SU-DHL-6 (cell line): Measurements from ENCODE around the gene LAMB2.

Experiments used
- H2AFZ ChIP-seq: fragments of 200-600 bp; sonication (generic); 2 replicates; pipeline ENCODE4 v1.6.1; 2014; ENCODE audit warnings: low read depth, mild to moderate bottlenecking, moderate library complexity, mixed read lengths, antibody characterized with exemption, low read length; ENCODE audit not compliant: severe bottlenecking
- H3F3A ChIP-seq: fragments of 200-600 bp; shearing (Covaris generic); 2 replicates; pipeline ENCODE4 v1.6.0; 2016; ENCODE audit warnings: antibody characterized with exemption, mild to moderate bottlenecking; ENCODE audit not compliant: insufficient read depth
- H3K27ac ChIP-seq: fragments of 200-600 bp; sonication (generic); 2 replicates; pipeline ENCODE4 v1.5.1; 2016; ENCODE audit warnings: low read depth, mild to moderate bottlenecking, low read length, moderate library complexity, mixed read lengths
- H3K27me3 ChIP-seq: fragments of 200-600 bp; sonication (generic), shearing (Covaris generic); 2 replicates; pipeline ENCODE4 v1.6.0; 2014; ENCODE audit warnings: mild to moderate bottlenecking, low read length
- H3K36me3 ChIP-seq: fragments of 200-600 bp; sonication (generic); 2 replicates; pipeline ENCODE4 v1.6.1; 2014; ENCODE audit warnings: mild to moderate bottlenecking, low read length, mixed read lengths
- H3K4me2 ChIP-seq: fragments of 300-600, 200-600 bp; shearing (Covaris generic), sonication (generic); 2 replicates; pipeline ENCODE4 v1.6.0; 2014; ENCODE audit warnings: low read length, low read depth, mild to moderate bottlenecking; ENCODE audit not compliant: poor library complexity, severe bottlenecking
- H3K4me3 ChIP-seq: fragments of 200-600 bp; sonication (generic); 2 replicates; pipeline ENCODE4 v1.5.1; 2014; ENCODE audit warnings: antibody characterized with exemption, low read length, mild to moderate bottlenecking, mixed read lengths; ENCODE audit not compliant: insufficient read depth, poor library complexity, severe bottlenecking
- H3K79me2 ChIP-seq: fragments of 200-600 bp; sonication (generic); 2 replicates; pipeline ENCODE4 v1.6.1; 2014; ENCODE audit warnings: mild to moderate bottlenecking, low read length, moderate library complexity; ENCODE audit not compliant: insufficient read depth
- H3K9ac ChIP-seq: fragments of 200-600 bp; sonication (generic); 2 replicates; pipeline ENCODE4 v1.7.0; 2014; ENCODE audit warnings: mild to moderate bottlenecking, low read length
- H3K9me2 ChIP-seq: fragments of 200-600 bp; sonication (generic); replicated peaks from 2 replicates; pipeline ENCODE4 v1.6.1; 2014; ENCODE audit warnings: low read length; ENCODE audit not compliant: insufficient read depth
- H3K9me3 ChIP-seq: fragments of 200-600 bp; sonication (generic); 2 replicates; pipeline ENCODE4 v1.6.1; 2014; ENCODE audit warnings: low read length, mixed read lengths; ENCODE audit not compliant: insufficient read depth
- H4K20me1 ChIP-seq: fragments of 200-600 bp; sonication (generic); 2 replicates; pipeline ENCODE4 v1.6.1; 2014; ENCODE audit warnings: low read depth, mild to moderate bottlenecking, antibody characterized with exemption, low read length, moderate library complexity, mixed read lengths
- CTCF ChIP-seq: fragments of 200-600 bp; sonication (generic); IDR thresholded peaks from one replicate; pipeline ENCODE4 v1.5.1; 2017; ENCODE audit warnings: antibody characterized with exemption, mild to moderate bottlenecking, low read length, moderate library complexity; ENCODE audit not compliant: insufficient read depth, poor library complexity, severe bottlenecking
- EZH2phosphoT487 ChIP-seq: fragments of 200-600 bp; sonication (generic), shearing (Covaris generic); conservative IDR thresholded peaks from 2 replicates; pipeline ENCODE4 v1.6.1; 2018; ENCODE audit warnings: mild to moderate bottlenecking, antibody characterized with exemption, low read length, moderate library complexity, mixed read lengths

Gene LAMB2

DNA sequence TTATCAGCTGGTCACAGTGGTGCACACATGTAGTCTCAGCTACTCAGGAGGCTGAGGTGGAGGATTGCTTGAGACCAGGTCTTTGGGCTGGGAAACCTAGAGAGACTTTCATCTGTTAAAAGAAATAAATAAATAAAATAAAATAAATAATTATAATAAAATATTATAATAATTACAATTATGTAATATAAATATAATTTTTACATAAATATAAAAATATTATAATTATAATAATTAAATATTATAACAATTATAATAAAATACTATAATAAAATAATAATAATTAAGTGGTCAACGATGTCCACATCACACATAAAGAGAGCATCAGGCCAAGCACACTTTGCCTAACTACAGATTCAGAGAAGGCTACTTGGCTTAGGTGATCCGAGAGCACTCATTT lies 53.6 kb downstream of the LAMB2 start:
- H3K4me2 ChIP-seq = no peak overlapping the region
- H3K79me2 ChIP-seq = peaks cover 75% of the 10 kb centered on the region
- H3K4me3 ChIP-seq = no peak overlapping the region
- peaks cover 9% of the 10 kb centered on the region for H3K36me3 ChIP-seq
- H3F3A ChIP-seq = 0 out of 2 replicates have a peak, but pooled peaks cover 5% of the 10 kb centered on the region
- TF ChIP-seq CTCF = no peak
- TF ChIP-seq EZH2phosphoT487 = no peak
- H3K27ac ChIP-seq = no peak overlapping the region
- peaks cover 11% of the 10 kb centered on the region for H4K20me1 ChIP-seq
- H3K9me2 ChIP-seq = no peaks in the 10 kb centered on the region
- H3K9ac ChIP-seq = no peak overlapping the region
- H3K27me3 ChIP-seq = no peaks in the 10 kb centered on the region
- no peak overlapping the region for H2AFZ ChIP-seq
- no peaks in the 10 kb centered on the region for H3K9me3 ChIP-seq

GRCh38 chr3:49076646-49077045 lies 56.2 kb downstream of the LAMB2 start:
- Histone ChIP-seq H3K27me3 (no peaks in the 10 kb centered on the region), H3K27ac (no peak overlapping the region), H3K4me2 (no peak overlapping the region), H3K9me3 (no peaks in the 10 kb centered on the region), H3K79me2 (peaks cover 63% of the 10 kb centered on the region), H3K4me3 (no peak overlapping the region), H2AFZ (no peak overlapping the region), H4K20me1 (peaks cover 9% of the 10 kb centered on the region), H3K9me2 (no peaks in the 10 kb centered on the region), H3K9ac (no peak overlapping the region), H3K36me3 (peaks cover 14% of the 10 kb centered on the region), H3F3A (0 out of 2 replicates have a peak, but pooled peaks cover 5% of the 10 kb centered on the region)
- no peak for TF ChIP-seq EZH2phosphoT487
- TF ChIP-seq CTCF = no peak

- no peaks in the 10 kb centered on the region for H3K9me3 ChIP-seq
- no peaks in the 10 kb centered on the region for H3K9me2 ChIP-seq
- H3K27me3 ChIP-seq = no peaks in the 10 kb centered on the region
- H3K36me3 ChIP-seq = peaks cover 14% of the 10 kb centered on the region
- H2AFZ ChIP-seq = no peak overlapping the region
- peaks cover 9% of the 10 kb centered on the region for H4K20me1 ChIP-seq
- no peak overlapping the region for H3K4me3 ChIP-seq
- H3K27ac ChIP-seq = no peak overlapping the region
- peaks cover 62% of the 10 kb centered on the region for H3K79me2 ChIP-seq
- no peak overlapping the region for H3K4me2 ChIP-seq
- no peak overlapping the region for H3K9ac ChIP-seq
- TF ChIP-seq CTCF (no peak), EZH2phosphoT487 (no peak)
- H3F3A ChIP-seq = 0 out of 2 replicates have a peak, but pooled peaks cover 5% of the 10 kb centered on the region
Observed at GRCh38 chr3:49076116-49076515, 56.7 kb downstream of the LAMB2 start.
